NCI-H2227 (cell line): Measurements from ENCODE around the gene FNBP1.

ENCODE experiments used
- DNase-seq: peaks from one replicate; lab custom pipeline; 2025; ENCODE audit not compliant: unreplicated experiment; lab: John Stamatoyannopoulos, UW

Gene FNBP1

DNA sequence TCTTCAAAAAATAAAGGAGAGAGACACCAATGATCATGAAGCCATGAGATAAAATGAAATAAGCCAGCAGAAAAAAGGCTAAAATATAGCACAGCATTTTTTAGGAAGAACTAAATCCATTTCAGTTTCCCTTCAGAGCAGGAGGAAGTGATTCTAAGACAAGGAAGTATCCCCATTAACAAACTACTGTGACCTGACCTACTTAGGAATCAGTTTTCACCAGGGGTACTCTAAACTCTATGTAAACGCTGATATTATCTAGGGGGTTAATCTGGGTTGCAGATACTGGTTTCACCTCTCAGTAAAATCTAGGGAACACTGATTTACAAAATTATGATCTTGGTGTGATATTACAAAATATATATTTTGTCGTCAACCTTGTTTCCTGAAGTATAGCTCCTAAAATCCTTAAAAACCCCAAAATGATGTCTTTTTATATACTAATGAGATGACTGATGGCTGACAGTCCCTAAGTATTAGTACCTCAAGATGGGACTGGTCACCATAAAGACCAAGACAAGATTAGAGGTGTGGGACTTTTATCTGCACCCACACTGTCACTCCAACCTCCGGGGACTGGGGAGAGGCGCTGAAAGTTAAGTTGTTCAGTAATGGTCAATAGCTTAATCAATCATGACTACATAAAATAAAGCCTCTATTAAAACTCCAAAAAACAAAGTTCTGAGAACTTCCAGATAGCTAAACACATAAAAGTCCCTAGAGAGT lies 2.9 kb upstream of the FNBP1 start:
- no peak for DNase-seq

DNA sequence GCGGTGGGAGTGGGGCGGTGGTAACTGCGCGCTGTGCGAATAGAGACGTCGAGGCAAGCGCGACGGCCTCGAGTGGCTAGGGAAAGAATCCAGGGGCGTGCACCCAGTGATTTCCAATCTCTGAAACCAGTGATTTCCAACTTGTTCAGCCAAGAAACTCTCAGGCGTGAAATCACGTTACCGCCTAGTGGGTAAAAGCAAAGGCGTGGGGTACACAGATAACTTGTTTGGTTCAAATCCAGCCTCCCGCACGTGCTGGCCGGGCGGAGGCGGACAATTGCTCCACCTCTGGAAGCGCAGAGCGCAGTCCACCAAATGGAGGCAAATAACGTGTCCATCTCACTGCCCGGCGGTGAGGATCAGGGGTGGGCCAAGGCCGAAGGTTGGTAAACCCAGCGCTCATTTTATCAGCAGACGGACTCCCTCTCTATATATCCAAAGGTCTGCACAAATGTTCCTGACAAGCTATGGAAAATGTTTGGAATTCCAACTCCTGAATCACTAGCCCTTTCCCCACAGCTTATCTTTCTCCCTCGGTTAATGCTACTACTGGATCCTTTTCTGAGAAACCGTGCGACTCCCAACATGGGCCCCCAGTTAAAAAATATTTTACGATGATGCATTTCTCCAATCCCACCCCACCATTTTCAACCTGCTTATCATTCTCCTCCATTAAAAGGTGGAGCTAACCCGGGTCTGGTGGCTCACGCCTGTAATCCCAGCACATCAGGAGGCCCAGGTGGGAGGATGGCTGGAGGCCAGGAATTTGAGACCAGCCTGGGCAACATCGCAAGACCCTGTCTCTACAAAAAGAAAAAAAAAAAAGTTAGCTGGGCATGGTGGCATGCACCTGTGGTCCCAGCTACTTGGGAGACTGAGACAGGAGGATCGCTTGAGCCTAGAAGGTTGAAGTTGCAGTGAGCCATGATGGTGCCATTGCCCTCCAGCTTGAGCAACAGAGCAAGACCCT lies 950 bp upstream of the FNBP1 start:
- DNase-seq, result peak; percentile 51

GRCh38 chr9:130042406-130042884 lies 544 bp downstream of the FNBP1 start:
- no peak for DNase-seq

DNA sequence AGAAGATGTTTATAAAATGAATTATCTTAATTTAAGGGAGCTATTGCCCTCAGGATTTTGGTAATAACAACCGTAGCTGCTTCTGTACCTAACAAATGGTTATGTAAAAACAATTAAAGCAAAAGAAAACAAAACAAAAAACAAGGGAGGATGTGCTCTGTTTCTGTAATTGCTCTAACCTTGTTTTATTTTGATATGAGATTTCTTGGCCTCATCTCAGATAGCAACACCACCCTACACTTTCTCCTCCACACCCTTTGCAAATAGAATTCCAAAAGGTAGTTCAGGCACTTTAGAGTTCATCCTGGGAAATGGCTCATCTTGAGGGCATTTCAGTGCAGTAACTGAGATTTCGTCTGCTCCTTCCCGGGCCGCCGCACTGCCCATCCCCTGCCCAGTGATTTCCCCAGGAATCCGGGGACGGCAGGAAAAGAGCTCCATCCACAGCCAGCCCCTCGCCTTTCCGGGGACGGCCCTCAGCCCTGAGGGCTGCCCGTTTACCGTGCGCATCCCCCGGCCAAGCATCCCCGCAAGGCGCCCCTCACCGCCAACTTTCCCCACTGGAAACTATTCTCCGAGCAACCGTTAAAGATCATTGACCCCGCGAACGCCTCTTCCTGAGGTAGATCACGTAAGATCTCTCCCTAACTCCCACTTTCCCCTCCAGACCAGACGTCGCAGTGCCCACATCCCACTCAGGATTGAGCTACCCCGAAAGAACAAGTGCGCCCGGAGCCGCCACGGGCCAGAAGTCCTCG lies 1.2 kb downstream of the FNBP1 start:
- DNase-seq, result no peak

DNA sequence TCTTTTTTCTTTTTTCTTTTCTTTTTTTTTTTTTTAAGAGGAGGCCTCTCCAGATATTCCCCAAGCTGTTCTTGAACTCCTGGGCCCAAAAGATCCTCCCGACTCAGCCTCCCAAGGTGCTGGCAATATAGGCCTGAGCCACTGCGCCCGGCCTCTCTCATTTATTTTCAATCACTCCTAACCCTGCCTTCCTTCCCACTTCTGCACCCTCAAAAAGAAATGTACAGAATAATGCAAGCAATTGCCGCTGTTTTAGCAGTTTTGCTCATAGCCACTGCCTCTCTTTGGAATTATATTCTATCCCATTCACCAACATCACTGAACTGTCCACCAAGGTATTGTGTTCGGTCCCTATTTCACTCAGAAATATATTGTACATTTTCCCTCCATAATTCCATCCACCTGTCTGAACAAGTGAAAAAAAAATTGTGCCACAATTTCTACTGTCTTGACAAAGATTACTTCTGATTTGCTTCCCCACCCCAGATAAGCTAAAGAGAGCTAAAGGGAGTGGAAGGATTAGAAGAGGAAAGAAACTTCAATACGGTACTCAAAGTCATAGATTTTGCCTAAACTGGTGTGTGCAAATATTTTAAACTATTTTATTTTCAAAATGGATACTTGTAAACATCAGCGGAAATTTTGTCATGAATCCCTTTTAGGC lies 1.9 kb downstream of the FNBP1 start:
- no peak for DNase-seq

GRCh38 chr9:130039528-130040147 lies 3.4 kb downstream of the FNBP1 start:
- DNase-seq, result no peak

- DNase-seq, result no peak
Measured at GRCh38 chr9:130036099-130036498, 6.9 kb downstream of the FNBP1 start.

DNA sequence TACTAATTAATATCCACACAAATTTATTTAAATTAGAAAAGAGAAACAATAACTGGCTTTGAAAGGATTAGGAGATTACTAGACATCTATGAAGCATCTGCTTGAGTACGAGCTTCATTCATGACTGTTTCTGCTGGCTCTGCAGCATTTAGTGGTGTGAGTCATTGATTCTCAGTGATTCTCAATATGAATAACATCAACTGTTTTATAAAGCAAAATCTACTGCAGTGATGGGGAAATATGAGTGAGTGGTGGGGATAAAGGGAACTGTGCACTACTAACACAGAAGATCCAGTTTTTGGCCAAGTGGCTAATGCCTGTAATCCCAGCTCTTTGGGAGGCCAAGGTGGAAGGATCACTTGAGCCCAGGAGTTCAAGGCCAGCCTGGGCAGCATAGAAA lies 8.4 kb downstream of the FNBP1 start:
- DNase-seq, result no peak

GRCh38 chr9:130030651-130031127 lies 12.3 kb downstream of the FNBP1 start:
- DNase-seq, result no peak

DNA sequence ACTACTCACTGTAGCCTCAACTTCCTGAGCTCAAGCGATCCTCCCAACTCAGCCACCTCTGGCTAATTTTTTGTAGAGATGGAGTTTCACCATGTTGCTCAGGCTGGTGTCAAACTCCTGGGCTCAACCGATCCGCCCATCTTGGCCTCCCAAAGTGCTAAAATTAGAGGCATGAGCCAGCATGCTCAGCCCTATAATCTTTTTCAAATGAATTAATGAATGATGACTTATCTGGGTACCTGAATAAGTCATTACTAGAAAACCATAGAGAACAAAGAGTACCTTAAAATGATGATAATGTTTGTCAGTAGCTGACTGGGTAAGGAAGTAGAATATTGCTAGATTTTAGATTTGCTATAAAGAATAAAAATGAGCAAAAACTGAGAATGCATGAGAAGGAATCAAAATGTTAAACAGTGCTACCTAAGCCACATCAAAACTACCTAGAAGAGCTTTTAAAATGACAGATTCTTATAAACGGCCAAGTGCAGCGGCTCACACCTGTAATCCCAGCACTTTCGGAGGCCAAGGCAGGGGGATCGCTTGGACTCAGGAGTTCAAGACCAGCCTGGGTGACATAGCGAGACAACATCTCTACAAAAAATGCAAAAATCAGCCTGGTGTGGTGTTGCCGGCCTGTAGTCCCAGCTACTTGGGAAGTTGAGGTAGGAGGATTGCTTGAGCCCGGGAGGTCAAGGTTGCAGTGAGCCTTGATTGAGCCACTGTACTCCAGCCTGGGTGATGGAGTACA lies 13.6 kb downstream of the FNBP1 start:
- no peak for DNase-seq

DNA sequence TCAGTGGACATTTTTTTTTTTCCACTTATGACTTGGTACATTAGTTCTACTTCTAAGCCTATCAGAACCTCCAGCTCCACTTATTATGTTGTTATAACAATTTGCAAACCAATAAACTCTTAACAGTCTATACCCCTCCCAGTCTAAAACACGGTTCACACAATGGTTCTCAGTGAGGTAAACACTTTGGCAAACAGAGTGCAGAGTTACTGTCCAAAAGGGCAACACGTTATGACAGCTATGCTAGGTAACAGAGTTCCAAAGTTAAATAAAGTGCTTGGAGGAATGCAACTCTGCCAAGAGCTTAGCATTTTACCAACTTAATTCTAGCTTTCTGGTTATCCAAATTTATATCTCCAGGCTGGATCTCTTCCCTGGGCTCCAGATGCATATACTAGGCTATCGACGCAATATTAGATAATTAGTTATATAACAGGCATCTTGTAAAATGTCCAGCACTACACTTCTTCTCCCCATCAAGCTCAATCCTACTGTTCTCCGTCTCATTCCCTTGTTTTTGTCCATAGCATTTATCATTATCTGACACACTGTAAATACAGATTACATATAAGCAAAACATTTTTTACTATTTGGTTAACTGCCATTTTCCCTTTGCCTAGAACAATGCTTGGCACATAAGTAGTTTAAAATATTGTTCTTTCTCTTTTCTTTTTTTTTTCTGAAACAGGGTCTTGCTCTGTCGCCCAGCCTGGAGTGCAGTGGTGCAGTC lies 14.3 kb downstream of the FNBP1 start:
- DNase-seq, result no peak

GRCh38 chr9:130027533-130028365 lies 15.2 kb downstream of the FNBP1 start:
- no peak for DNase-seq

DNA sequence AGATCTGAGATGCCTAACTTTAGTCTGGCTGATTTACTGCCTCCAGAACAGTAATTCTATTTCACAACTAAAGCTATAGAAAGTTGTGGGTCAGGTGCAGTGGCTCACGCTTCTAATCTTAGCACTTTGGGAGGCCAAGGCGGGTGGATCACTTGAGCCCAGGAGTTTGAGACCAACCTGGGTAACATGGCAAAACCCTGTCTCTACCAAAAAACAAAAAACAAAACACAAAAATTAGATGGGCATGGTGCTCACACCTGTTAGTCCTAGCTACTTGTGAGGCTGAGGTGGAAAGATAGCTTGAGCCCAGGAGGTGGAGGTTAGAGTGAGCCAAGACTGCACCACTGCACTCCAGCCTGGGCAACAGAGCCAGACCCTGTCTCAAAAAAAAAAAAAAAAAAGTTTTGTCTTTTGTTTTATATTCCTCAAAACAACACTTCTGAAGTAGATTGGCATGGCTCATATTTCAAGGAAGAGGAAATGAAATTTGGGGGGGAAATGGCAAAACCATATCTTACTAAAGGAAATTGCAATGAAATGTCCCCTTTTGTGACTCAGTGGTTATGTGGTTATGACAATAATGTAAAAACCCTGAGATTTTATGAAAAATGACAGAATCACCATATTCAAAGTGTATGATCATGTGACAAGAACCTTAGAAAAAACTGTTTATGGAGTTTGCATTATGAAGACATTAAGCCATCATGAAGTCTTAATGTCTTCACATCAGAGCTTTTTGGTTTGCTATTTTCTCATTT lies 16.2 kb downstream of the FNBP1 start:
- DNase-seq, result no peak

DNA sequence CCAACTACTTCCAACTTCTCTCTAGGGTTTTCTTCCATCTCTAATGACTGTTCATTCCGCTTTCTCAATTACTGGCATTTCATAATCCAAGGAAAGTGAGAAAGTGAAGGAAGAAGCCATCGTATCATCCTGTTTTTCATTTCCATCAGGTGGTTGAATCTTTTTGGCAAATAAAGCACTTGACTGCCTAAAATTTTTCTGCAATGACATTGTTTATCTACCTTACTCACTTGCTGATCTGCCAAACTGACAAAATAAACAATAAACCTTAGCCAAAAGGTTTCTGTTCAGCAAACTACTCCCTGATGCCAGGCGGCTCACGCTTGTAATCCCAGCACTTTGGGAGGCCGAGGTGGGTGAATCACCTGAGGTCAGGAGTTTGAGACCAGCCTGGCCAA lies 18.4 kb downstream of the FNBP1 start:
- DNase-seq, result no peak

DNA sequence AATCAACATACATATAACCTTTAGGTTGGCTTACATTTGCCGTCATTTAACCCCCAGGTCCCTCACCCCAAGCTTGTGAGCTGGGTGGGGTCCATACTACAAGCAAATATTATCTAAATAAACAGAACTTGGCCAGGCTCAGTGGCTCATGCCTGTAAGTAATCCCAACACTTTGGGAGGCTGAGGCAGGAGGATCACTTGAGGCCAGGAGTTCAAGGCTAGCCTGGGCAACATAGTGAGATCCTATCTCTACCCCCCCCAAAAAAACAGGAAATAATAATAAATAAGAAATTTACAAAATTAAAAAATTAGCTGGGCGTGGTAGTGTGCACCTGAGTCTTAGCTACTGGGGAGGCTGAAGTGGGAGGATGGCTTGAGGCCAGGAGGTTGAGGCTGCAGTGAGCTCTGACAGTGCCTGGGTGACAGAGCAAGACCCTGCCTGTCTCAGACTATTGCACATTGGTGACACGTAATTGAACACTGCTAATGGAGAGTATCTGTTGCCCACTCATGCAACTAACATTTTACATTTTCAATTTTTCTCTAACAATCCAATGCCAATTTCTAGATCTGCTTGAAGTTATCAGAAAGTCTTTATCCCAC lies 18.9 kb downstream of the FNBP1 start:
- no peak for DNase-seq

DNA sequence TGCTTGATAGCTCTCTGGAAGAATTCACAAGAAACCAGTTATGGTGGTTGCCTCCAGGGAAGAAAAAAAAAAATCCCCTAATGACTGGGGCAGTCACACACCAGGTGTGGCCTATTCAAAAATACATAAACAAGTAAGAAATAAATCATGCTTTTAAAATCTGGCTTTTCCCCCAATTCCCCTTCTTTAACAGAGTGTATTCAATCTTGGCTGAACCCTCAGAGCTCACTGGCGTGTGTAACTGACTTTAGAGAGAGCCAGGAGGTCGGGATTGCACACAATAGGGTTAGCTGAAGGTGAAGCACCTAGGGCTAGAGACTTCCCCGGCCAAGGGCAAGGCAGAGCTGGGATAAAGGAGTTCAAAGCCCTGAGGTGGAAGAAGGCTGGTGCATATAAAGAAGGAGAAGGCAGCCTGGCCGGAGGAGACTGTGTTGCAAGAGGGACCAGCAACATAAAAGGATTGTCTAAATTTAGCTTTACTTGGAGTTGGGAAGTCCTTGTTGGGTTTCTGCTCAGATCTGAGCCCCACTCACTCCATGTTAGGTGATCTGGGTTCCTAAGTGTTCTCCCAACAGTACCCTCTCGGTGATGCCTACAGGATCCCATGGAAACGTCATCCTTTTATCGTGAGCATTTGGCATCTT lies 19.7 kb downstream of the FNBP1 start:
- no peak for DNase-seq
